PC-3 (cell line): ENCODE data around the gene PKP2. TPM values are rescaled to one million over a fixed set of nuclear protein-coding genes. Genes with fewer than 3 reads are reported as not detected.

Experiments used
- ATAC-seq: fragments of 200-7000 bp; cut with Tn5 transposase; 2 replicates; pipeline ENCODE4 v1.9.1; 2020; ENCODE audit warnings: mild to moderate bottlenecking, moderate library complexity
- BruUV-seq: library from RNA; stranded (reverse); fragments of 400-500 nt; replicated peaks from 2 replicates; lab custom pipeline; 2021; lab: Mats Ljungman, UMichigan
- CTCF ChIA-PET: fragments of 300-600 bp; sonication (Branson Sonifier 250); formaldehyde crosslinking; loops from one replicate; lab custom pipeline; 2022; ENCODE audit warnings: antibody characterized with exemption; lab: Charles Lee
- POLR2A ChIA-PET: fragments of 300-600 bp; sonication (Branson Sonifier 250); formaldehyde crosslinking; loops from one replicate; lab custom pipeline; 2022; ENCODE audit warnings: antibody characterized with exemption; ENCODE audit not compliant: unreplicated experiment; lab: Charles Lee
- DNase-seq: peaks from one replicate; pipeline ENCODE4 v3.0.0-alpha.2; 2015
- H2AFZ ChIP-seq: fragments of 300-600 bp; sonication (generic); 2 replicates; pipeline ENCODE4 v1.6.0; 2016; ENCODE audit warnings: antibody characterized with exemption, low read length
- H3F3A ChIP-seq: fragments of 300-600 bp; sonication (generic); one replicate; pipeline ENCODE4 v1.6.0; 2017; ENCODE audit warnings: antibody characterized with exemption, low read length, control low read depth, mild to moderate bottlenecking; ENCODE audit not compliant: unreplicated experiment
- H3K27ac ChIP-seq: fragments of 300-600 bp; sonication (generic); 2 replicates; pipeline ENCODE4 v1.5.1; 2016; ENCODE audit warnings: mild to moderate bottlenecking, low read length
- H3K27me3 ChIP-seq: fragments of 300-600 bp; sonication (generic); 2 replicates; pipeline ENCODE4 v1.6.1; 2016; ENCODE audit warnings: low read length, mixed read lengths
- H3K36me3 ChIP-seq: fragments of 300-600 bp; sonication (generic); 2 replicates; pipeline ENCODE4 v1.6.1; 2016; ENCODE audit warnings: low read depth, mixed run types, low read length, mixed read lengths
- H3K4me1 ChIP-seq: fragments of 300-600 bp; sonication (generic); 2 replicates; pipeline ENCODE4 v1.5.1; 2016; ENCODE audit warnings: low read length; ENCODE audit not compliant: insufficient read depth
- H3K4me2 ChIP-seq: fragments of 300-600 bp; sonication (generic); 2 replicates; pipeline ENCODE4 v1.6.0; 2016; ENCODE audit warnings: low read length
- H3K4me3 ChIP-seq: fragments of 300-600 bp; sonication (generic); 2 replicates; pipeline ENCODE4 v1.5.1; 2016; ENCODE audit warnings: mild to moderate bottlenecking, low read length, mixed read lengths
- H3K79me2 ChIP-seq: fragments of 300-600 bp; sonication (generic); 2 replicates; pipeline ENCODE4 v1.6.1; 2017; ENCODE audit warnings: low read length, mixed read lengths
- H3K9ac ChIP-seq: fragments of 300-600 bp; sonication (generic); 2 replicates; pipeline ENCODE4 v1.6.0; 2016; ENCODE audit warnings: mild to moderate bottlenecking, low read length
- H3K9me2 ChIP-seq: fragments of 300-600 bp; sonication (generic); replicated peaks from 2 replicates; pipeline ENCODE4 v1.6.1; 2016; ENCODE audit warnings: mixed run types, low read length, mixed read lengths
- H3K9me3 ChIP-seq: fragments of 300-600 bp; sonication (generic); 2 replicates; pipeline ENCODE4 v1.6.1; 2016; ENCODE audit warnings: low read length, mixed read lengths
- H4K20me1 ChIP-seq: fragments of 300-600 bp; sonication (generic); 2 replicates; pipeline ENCODE4 v1.6.1; 2016; ENCODE audit warnings: low read length, mixed read lengths
- CTCF ChIP-seq: fragments of 300-600 bp; sonication (generic); conservative IDR thresholded peaks from 2 replicates; pipeline ENCODE4 v1.5.1; 2017; ENCODE audit warnings: antibody characterized with exemption, low read depth, mild to moderate bottlenecking, low read length
- EZH2 ChIP-seq: fragments of 300-600 bp; sonication (generic); IDR thresholded peaks from one replicate; pipeline ENCODE4 v1.6.1; 2017; ENCODE audit warnings: antibody characterized with exemption, mild to moderate bottlenecking, low read length; ENCODE audit not compliant: unreplicated experiment
- EZH2phosphoT487 ChIP-seq: fragments of 300-600 bp; sonication (generic); IDR thresholded peaks from 2 replicates; pipeline ENCODE4 v1.6.1; 2018; ENCODE audit warnings: mild to moderate bottlenecking, antibody characterized with exemption, low read length, borderline replicate concordance
- intact Hi-C: fragments of 100-400 bp; cut with micrococcal nuclease; formaldehyde crosslinking; loops from 2 replicates; pipeline ENCODE4 v1.9.0; 2023
- total RNA-seq: library from RNA; depleted of rRNA; stranded (reverse); fragments of >200 nt; gene quantifications from 2 replicates; pipeline ENCODE4 v1.2.3, GENCODE V29; 2014; rRNA removed

Gene PKP2
- total RNA-seq, 1 experiment from 2014 or later = 12.7 TPM

GRCh38 chr12:32742133-32742532, 154.4 kb downstream of the PKP2 start:
- H3K4me2 ChIP-seq = no peak overlapping the region
- H3K4me3 ChIP-seq = no peak overlapping the region
- H3K9ac ChIP-seq = no peak overlapping the region
- H3K27me3 ChIP-seq = no peaks in the 10 kb centered on the region
- BruUV-seq = no TSS peak
- no peaks in the 10 kb centered on the region for H3K9me2 ChIP-seq
- H3K79me2 ChIP-seq = no peaks in the 10 kb centered on the region
- ChIA-PET POLR2A (no interaction called here), CTCF (no interaction called here)
- no peak for ATAC-seq
- TF ChIP-seq EZH2 (no peak), CTCF (no peak), EZH2phosphoT487 (no peak)
- H3F3A ChIP-seq = no peaks in the 10 kb centered on the region
- no peak overlapping the region for H2AFZ ChIP-seq
- H4K20me1 ChIP-seq = no peaks in the 10 kb centered on the region
- DNase-seq = no peak
- H3K27ac ChIP-seq = no peak overlapping the region
- no peaks in the 10 kb centered on the region for H3K4me1 ChIP-seq
- intact Hi-C loops = no loop called here
- peaks cover 59% of the 10 kb centered on the region for H3K36me3 ChIP-seq
- no peaks in the 10 kb centered on the region for H3K9me3 ChIP-seq

Other genes with a start within 250 kb of the PKP2 start
- gene DNM1L, start 217.5 kb downstream of the PKP2 start, total RNA-seq = 29.9 and 38.7 TPM in 2 replicates
- gene YARS2, start 140.9 kb downstream of the PKP2 start, total RNA-seq = 31.4 and 37.4 TPM in 2 replicates